Pancreas (tissue), 10 donors: ENCODE results near the gene CST9L. TPM values are rescaled to one million over a fixed set of nuclear protein-coding genes. Genes with fewer than 3 reads are reported as not detected.

Experiments
- ATAC-seq, 4 donors: fragments of 200-7000 bp; cut with Tn5 transposase; one replicate each; pipeline versions ENCODE4 v1.8.0 to v1.9.1; 2020; ENCODE audit warnings: mild to moderate bottlenecking in 4 of 4, moderate library complexity in 4 of 4
- DNase-seq, 6 donors: peaks; one replicate each; pipeline ENCODE4 v3.0.0-alpha.2; 2020
- FAIRE-seq: peaks from 2 replicates; lab custom pipeline; 2012; peaks lifted over from hg19 to GRCh38; lab: Jason Lieb, UNC
- H3K27ac ChIP-seq, 4 donors: fragments of 200-600 bp; sonication (generic); 1 replicate in 3 of 4; 2 replicates in 1 of 4; pipeline versions ENCODE4 v1.5.0 to v1.8.0; 2020
- H3K27me3 ChIP-seq, 4 donors: fragments of 200-600 bp; one replicate each; pipeline ENCODE4 v1.8.0; 2021
- H3K36me3 ChIP-seq, 3 donors: fragments of 200-600 bp; sonication (generic) in 1 of 3; one replicate each; pipeline versions ENCODE4 v1.5.0 to v1.8.0; 2020 to 2021
- H3K4me1 ChIP-seq, 3 donors: fragments of 200-600 bp; one replicate each; pipeline ENCODE4 v1.8.0; 2021
- H3K4me3 ChIP-seq, 4 donors: fragments of 200-600 bp; sonication (generic) in 2 of 4; one replicate each; pipeline versions ENCODE4 v1.5.0 to v1.8.0; 2020 to 2021
- H3K9me3 ChIP-seq, 4 donors: fragments of 200-600 bp; one replicate each; pipeline ENCODE4 v1.8.0; 2021
- CTCF ChIP-seq, 4 donors: fragments of 200-600 bp; sonication (generic) in 3 of 4; IDR thresholded peaks; one replicate each; pipeline versions ENCODE4 v1.5.0 to v1.8.0; 2021; ENCODE audit warnings: antibody characterized with exemption in 4 of 4
- WGBS, 2 donors: extraction: QIAGEN DNeasy Blood & Tissue Kit; methylation state at CpG; one replicate each; pipeline ENCODE4 v1.1.7; 2013; 5-methylcytosine and 5-hydroxymethylcytosine counted together
- intact Hi-C, 3 donors: fragments of 100-400 bp; cut with DNase I; formaldehyde crosslinking; loops; one replicate each; pipeline versions ENCODE4 v1.11.1 to v1.14.2; 2022
- polyA plus RNA-seq, 2 donors: library from polyadenylated mRNA; stranded (reverse); fragments of 200-250 nt; gene quantifications; one replicate each; pipeline ENCODE4 v1.2.3, GENCODE V29; 2013
- total RNA-seq, 6 donors: library from RNA; stranded (reverse); fragmentation: NEBNext Ultra II Directional in 4 of 6; extraction: Animal tissue kit (Norgen Biotek cat#: 25700) in 4 of 6; gene quantifications; one replicate each; pipeline versions ENCODE4 v1.2.1 to v1.2.4, GENCODE V29; 2021 to 2023
- donor health status: healthy with polysubstance abuse.
- donor health status: DM: no; HTN: no; CAD: no; lungs with moderate emphysema.
- donor health status: DM: no; HTN: no; CAD: no.
- donor health status: control.
- donor health status: control.
- donor health status: Bipolar disorder and iron deficiency.
- donor health status: DM: yes; HTN: yes; CAD: no.
- donor health status: DM: no; HTN: no; CAD: no.
- donor health status: DM: no; HTN: no; CAD: no.
- donor health status: DM: yes; HTN: yes; CAD: no.

CST9L gene
- total and polyA plus RNA-seq, 8 donors: not detected

GRCh38 chr20:23608251-23608846 lies 40.1 kb upstream of the CST9L start:
- FAIRE-seq (no peak), ATAC-seq (no peak), DNase-seq (peak in 1 of 6 donors; percentile 58)
- 54 to 65% methylated on average over 18 of the region's 18 CpGs for WGBS, 2 donors
- intact Hi-C loops: loop anchor here in 2 of 3 donors (5.0 to 10.0 kb wide), 2 partner anchors 164 to 166 kb away; no protein-coding TSS in a partner anchor
- Histone ChIP-seq H3K27ac (no peak overlapping the region), H3K27me3 (no peaks in the 10 kb centered on the region), H3K4me3 (no peak overlapping the region), H3K36me3 (no peaks in the 10 kb centered on the region), H3K4me1 (no peaks in the 10 kb centered on the region), H3K9me3 (no peaks in the 10 kb centered on the region)
- TF ChIP-seq CTCF (IDR thresholded peaks at IDR 0.05): no peak

- FAIRE-seq (no peak), ATAC-seq (no peak), DNase-seq (peak in 1 of 6 donors; percentile 33)
- TF ChIP-seq CTCF (IDR thresholded peaks at IDR 0.05): no peak
- Histone ChIP-seq H3K27me3 (no peaks in the 10 kb centered on the region), H3K27ac (no peak overlapping the region), H3K36me3 (no peaks in the 10 kb centered on the region), H3K4me3 (no peak overlapping the region), H3K4me1 (no peaks in the 10 kb centered on the region), H3K9me3 (no peaks in the 10 kb centered on the region)
- intact Hi-C loops: loop anchor here in 2 of 3 donors (5.0 to 10.0 kb wide), 2 partner anchors 163 to 165 kb away; no protein-coding TSS in a partner anchor
- WGBS, 2 donors: 73 to 85% methylated on average over 14 of the region's 14 CpGs
These were observed 39.4 kb upstream of the CST9L start for GRCh38 chr20:23607497-23608245.

GRCh38 chr20:23606652-23607049 lies 38.4 kb upstream of the CST9L start:
- Histone ChIP-seq H3K27me3 (no peaks in the 10 kb centered on the region), H3K4me1 (no peaks in the 10 kb centered on the region), H3K36me3 (no peaks in the 10 kb centered on the region), H3K9me3 (no peaks in the 10 kb centered on the region), H3K27ac (no peak overlapping the region), H3K4me3 (no peak overlapping the region)
- 9 to 10% methylated on average over 9 of the region's 9 CpGs for WGBS, 2 donors
- FAIRE-seq (no peak), ATAC-seq (peak; percentile 84 to 98 (median 96)), DNase-seq (peak; percentile 49 to 88 (median 70))
- intact Hi-C loops: loop anchor here in 2 of 3 donors (5.0 to 10.0 kb wide), 2 partner anchors 162 to 164 kb away; no protein-coding TSS in a partner anchor
- TF ChIP-seq CTCF (IDR thresholded peaks at IDR 0.05): peak; percentile 61 to 85 (median 82)

- Histone ChIP-seq H3K4me3 (no peak within 1 kb of the TSS), H3K4me1 (no peaks in the 10 kb centered on the region), H3K27me3 (no peaks in the 10 kb centered on the region), H3K27ac (no peak within 1 kb of the TSS), H3K9me3 (no peaks in the 10 kb centered on the region), H3K36me3 (no peaks in the 10 kb centered on the region)
- FAIRE-seq: no peak
- intact Hi-C loops: loop anchor here in 2 of 3 donors (5.0 to 10.0 kb wide), 2 partner anchors 161 to 164 kb away; no protein-coding TSS in a partner anchor
- TF ChIP-seq CTCF (IDR thresholded peaks at IDR 0.05): no peak
- DNase-seq: peak in 1 of 6 donors; percentile 57
- peak in 1 of 4 donors; percentile 14 for ATAC-seq
- WGBS, 2 donors: 38 to 39% methylated on average over 16 of the region's 16 CpGs
These were observed 37.8 kb upstream of the CST9L start, which contains the start of gene CST9 for GRCh38 chr20:23605867-23606651. Gene CST9 (minus strand): TSS chr20:23605917. CDS start chr20:23605864, 53 bp downstream.
